ENCODE data around the gene MTCL1. TPM values are rescaled to one million over a fixed set of nuclear protein-coding genes. Genes with fewer than 3 reads are reported as not detected.

MTCL1 gene
- polyA plus RNA-seq, 3 donors: 15.2 to 37.5 (median 29.8) TPM

GRCh38 chr18:8766559-8767293 is 61.4 kb downstream of the MTCL1 start:
- no peak for DNase-seq

DNA sequence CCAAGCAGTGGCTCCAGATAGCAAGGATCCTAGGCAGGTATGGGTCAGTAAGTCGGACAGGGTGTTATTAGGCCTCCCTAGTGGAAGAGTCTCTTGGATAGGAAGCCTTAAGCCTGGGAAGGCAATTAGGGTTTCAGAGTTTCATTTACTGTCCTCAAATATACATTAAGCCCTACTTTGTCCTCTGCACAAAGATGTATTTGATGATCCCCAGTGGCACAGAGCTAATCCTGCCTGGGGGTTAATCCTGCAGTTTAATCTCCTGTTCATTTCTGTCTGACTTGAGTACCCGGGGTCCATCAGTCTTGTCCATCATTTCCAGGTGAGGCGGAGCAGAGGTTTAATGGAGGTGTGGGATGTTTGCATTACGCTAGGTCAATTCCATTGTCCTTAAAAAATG is 62.0 kb downstream of the MTCL1 start:
- no peak for DNase-seq

DNA sequence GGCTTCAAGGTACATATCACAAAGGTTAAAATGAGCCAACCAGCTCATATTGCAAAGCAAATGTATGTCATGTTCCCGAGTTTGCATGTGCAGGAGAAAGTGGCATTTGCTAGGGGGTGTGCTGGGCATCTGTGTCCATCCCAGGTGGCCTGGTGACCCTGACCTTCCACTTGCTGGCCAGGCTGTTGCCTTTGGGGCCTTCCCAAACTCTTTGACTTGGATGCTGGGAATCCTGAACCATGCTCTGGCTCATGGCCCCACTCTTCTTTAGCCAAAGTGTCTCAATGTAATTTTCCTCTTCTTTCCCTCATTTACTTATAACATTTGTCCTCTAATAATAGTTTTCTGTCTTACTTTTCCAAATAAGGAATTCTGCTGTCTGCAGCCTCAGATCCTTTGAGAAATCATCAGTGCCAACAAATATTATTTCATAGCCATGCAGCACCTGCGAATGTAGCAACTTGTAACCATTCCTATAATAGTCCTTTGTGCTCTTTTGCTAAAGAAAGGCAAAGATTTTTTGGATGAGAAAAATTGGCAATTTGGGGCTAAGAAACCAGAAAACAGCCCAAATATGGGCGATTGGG is 64.2 kb downstream of the MTCL1 start:
- no peak for DNase-seq

DNA sequence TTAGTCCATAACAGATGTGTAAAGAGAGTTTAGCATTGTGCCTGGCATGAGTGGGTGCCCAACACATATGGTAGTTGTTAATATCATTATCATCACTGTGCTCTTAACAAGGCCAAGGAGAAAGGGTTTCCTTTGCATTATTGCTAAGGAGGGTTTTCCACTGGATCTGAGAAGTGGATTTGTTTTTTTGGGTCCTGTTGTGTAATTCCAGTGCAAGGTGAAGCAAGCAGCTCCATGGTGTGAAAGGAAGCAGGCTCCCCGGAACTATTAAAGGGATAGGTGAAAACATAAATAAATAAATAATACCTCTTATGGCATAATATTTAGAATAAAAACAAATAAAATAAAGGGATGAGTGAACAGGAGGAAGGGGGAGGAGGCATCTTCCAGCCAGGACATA is 65.3 kb downstream of the MTCL1 start:
- DNase-seq: no peak

DNA sequence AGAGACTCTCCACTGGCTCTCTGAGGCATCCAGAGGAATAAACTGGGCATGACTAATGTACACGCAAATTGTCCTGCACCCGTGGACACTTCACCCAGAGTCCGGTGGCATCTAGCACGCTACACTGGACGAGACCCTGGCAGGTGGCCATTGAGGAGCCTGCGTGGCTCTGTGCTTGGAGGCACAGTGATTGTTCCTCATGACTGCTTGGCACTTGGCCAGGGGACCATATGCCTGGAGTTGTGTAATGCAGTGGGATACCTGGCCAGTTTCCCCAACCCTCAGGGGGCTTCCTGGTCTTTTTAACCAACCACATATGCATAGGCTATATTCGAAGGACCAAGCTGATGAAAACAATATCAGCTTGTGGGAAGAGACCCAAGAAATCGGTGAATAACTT is 66.6 kb downstream of the MTCL1 start:
- DNase-seq: no peak

DNA sequence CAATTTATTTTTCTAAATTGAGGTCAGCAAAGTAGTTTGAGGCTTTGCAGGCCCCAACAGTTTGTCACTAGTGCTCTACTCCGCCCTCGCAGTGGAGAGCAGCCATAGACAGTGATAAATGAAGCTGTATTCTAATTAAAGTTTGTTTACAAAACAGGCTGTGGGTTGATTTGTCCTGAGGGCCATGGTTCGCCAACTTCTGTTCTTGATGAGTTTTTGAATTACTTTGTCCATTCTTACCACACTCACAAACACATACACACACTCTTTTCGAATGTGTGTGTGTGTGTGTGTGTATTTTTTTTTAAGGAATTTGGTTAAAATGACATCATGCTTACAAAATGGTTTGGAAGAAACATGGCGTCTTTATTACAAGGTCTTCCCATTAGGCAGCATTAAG is 68.6 kb downstream of the MTCL1 start:
- no peak for DNase-seq

GRCh38 chr18:8776013-8776943 is 70.9 kb downstream of the MTCL1 start:
- no peak for DNase-seq

DNA sequence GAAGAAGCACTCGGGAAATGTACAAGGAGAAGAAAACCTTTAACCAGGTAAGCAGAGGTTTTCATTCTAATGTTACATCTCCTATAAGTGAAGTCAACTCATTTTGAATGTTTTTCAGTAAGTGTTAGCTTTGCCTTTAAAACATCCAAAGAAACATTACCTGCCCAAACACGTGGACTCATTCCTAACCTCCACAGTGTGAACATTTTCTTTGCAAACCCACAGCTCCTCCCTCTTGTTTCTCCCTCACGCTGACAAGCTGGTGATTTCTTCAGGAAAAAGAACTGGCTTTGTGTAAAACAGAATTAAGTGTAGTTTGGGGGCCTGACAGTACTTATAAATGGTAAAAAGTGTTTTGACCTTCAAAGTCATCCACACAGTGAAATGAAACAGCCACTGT is 72.5 kb downstream of the MTCL1 start:
- DNase-seq: no peak

DNA sequence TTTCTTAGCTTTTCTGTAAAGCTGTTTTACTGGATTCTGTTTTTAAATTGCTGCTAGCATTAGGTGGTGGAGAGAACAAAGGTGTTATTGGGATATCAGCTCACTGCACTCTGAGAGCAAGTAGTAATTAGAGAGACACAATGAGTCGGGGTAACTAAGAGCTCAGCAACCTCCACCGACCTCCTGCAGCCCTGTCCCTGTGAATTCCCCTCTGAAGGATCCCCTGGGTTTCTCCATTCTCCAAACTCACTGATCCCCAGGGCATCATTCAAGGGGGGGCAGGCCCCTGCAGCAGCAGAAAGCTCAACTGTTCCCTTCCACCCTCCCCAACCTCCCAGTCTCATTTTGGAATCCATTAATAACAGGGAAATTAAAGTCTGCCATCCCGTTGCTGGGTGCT is 73.0 kb downstream of the MTCL1 start:
- no peak for DNase-seq

DNA sequence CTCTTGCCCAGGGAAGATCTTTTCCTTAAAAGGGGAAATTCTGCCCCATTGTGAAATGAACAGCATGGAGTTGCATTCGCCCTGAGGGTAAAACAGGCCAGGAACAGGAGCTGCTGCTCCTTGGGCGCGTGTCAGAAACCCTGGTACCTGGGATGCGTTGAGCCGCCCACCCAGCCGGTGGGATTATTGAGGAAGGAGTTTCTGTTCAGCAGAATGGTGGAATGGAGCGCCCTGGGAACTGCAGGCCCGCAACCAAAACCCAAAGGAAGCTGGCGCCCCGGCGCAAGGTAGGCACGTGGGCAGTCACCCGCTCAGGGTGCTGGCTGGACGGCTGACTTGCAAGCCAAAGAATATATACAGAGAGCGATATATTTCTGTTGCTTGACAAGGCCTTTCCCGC is 73.5 kb downstream of the MTCL1 start:
- DNase-seq: no peak

DNA sequence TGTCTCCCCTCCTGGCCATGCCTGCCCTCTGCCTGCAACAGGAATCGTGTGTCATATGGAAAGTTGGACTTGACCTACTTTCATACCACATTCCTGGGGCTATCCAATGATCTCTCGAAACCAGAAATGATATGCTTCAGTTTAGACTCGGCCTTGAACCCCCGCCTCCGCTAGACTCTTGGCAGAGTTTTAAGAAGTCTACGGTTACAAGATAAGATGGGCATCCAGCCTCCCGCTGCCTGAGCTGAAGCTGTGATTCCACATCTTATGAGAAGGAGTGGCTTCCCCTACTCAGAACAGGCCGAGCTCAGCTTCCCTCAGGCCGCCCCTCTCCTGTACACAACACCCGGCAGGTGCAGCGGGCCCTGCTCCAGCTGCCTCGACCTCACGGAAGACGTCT is 73.9 kb downstream of the MTCL1 start:
- DNase-seq: no peak

DNA sequence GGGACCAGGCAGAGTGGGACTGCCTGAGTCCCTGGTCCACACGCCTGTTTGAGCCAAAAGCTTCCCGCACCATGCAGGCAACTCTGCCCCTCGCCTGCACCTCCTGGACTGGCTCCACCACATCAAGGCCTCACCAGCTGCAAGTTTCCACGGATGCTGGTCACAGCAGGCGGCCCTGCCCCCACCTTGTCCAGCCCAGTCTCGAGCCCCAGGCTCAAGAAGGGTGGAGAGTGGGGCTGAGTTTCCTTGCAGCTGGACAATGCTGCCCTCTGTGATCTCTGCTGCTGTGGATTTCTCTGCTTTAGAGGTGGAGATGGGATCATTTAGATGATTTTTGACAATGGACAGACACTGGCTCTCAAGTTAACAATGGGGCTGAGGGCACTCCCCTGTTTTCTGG is 74.9 kb downstream of the MTCL1 start:
- DNase-seq: no peak

DNA sequence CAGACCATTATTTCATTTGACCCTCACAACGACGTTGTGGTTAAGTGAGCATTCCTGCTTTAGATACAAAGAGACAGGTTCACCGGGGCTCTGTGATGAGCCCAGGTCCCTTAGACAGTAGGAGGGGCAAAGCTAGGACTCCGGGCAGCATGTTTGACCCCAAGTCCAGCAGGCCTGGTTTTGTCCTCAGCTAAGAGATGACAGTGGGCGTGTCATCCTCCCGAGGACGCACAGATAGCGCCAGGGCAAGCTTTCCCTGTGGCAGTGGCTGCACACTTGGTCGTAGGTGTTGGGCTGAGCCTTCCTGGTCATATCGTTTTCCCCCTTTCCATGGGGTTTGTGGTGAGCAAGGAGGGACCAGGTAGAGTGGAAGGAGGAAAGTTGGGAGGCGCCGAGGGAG is 76.3 kb downstream of the MTCL1 start:
- no peak for DNase-seq

DNA sequence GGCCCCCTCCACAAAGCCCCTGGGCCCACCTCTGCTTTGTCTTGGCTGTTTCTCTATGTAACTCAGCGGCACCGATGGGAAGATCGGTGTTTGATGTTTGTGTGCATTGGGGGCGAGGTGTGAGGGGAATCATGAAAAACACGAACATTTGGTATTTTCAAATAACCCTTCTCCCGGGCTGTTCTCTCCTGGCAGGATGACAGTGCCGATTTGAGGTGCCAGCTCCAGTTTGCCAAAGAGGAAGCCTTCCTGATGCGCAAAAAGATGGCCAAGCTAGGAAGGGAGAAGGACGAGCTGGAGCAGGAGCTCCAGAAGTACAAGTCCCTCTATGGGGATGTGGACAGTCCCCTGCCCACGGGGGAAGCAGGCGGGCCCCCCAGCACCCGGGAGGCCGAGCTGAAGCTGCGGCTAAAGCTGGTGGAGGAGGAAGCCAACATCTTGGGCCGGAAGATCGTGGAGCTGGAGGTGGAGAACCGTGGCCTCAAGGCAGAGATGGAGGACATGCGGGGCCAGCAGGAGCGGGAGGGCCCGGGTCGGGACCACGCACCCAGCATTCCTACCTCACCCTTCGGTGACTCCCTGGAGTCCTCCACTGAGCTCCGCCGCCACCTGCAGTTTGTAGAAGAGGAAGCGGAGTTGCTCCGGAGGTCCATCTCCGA is 78.1 kb downstream of the MTCL1 start:
- no peak for DNase-seq

- DNase-seq: no peak
These were observed 78.7 kb downstream of the MTCL1 start for GRCh38 chr18:8783994-8784530.

GRCh38 chr18:8785261-8785660 is 79.9 kb downstream of the MTCL1 start:
- DNase-seq: no peak

GRCh38 chr18:8785855-8786482 is 80.6 kb downstream of the MTCL1 start:
- DNase-seq: no peak

DNA sequence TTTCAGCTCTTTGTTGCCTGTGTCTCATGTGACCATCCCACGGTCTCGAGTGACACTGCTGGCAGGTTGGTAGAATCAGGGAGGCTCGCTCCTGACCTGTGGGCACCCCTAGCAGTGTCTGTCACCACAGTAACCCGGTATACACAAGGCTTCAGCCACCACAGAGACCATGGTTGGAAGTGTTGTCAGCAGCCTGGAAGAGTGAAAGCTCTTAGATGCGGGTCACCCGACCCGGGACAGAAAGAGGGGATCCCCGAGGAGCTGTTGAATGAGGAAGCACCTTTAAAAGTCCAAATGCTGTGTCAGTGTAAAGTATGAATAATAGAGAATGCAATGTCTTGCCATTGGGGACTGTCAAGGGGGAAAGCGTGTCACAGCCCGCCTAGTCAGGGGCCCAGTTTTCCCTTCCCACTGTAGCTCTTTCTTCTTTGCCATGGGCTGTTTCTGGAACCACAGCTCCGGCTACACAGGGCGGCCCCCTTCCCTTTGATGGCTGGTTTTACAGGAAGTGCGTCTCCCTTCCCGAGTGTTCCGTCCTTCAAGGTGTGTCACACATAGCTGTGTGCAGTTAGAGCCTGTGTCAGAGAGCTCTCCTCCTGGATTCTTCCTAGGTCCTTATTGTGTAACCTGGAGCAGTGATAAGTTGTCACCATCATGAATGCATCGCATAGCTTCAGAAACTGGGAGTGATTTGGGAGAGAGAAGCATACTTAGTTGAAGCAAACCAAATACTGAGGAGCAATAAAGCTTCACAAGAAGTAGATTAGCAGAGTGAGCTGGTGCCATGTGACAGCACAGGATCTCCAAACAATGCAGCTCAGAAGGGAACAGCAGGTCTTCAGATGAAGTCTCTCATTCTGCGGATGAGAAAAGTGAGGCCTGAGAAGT is 81.4 kb downstream of the MTCL1 start:
- DNase-seq: no peak

DNA sequence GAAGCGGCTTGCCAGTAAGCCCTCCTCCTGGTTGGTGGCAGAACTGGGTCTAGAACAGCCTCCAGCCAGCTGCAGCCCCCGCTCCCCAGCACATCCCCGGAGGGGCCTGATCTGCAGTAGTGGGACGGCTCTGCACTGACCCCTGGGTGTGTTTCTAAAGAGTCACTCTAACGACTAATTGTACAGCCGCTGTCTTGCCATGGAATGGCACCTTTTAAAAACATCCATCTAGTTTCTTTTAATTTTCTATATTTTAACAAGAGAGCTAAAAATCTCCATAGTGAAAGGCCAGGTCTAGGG is 82.0 kb downstream of the MTCL1 start:
- DNase-seq: no peak

DNA sequence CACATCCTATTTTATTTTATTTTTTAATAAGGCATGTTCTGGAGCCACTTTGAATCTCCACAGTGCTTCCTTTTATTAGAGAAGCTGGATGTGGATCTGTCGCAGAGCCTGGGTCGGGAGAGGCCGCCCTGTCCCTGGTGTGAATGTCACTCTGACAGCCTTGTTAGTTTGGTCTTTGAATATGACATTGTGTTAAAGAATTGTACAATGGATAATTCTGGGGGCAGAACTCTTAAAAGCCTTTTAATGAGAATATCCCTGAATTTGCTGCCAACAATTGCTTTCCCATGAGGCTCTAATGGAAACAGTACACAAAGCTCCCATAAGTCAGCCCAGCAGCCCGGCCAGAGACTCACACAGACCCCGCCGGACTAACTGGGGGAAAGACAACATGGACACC is 82.4 kb downstream of the MTCL1 start:
- no peak for DNase-seq
